ENCODE measurements around the gene HAVCR2.

DNA sequence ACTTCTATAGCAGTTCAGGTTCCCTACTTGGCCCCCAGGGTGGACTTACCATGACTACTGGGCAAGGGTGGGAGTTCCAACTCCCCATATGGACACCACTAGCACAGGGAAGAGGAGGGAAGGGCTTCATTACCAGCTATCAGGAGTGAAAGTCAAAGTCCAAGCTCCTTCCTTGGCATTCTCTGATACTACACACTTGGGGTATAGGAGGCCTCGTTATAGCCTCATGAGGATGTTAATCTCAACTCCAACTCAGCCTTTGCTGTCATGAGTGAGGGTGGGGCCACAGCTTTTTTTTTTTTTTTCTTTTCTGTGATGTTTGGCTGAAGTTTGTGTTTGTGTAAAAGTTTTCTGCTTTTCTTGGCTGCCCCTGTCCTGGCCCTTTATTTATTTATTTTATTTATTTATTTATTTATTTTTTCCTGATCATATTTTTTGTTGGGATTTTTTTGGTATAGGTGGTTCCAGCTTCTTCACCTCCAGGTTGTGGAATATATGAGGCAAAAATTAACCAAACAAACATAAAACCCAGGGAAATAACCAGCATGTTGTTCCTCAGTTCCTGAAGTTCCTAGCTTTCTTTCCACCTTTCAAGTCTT, 48.5 kb upstream of the HAVCR2 start:
- TF ChIP-seq, protein P1, sequence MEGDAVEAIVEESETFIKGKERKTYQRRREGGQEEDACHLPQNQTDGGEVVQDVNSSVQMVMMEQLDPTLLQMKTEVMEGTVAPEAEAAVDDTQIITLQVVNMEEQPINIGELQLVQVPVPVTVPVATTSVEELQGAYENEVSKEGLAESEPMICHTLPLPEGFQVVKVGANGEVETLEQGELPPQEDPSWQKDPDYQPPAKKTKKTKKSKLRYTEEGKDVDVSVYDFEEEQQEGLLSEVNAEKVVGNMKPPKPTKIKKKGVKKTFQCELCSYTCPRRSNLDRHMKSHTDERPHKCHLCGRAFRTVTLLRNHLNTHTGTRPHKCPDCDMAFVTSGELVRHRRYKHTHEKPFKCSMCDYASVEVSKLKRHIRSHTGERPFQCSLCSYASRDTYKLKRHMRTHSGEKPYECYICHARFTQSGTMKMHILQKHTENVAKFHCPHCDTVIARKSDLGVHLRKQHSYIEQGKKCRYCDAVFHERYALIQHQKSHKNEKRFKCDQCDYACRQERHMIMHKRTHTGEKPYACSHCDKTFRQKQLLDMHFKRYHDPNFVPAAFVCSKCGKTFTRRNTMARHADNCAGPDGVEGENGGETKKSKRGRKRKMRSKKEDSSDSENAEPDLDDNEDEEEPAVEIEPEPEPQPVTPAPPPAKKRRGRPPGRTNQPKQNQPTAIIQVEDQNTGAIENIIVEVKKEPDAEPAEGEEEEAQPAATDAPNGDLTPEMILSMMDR (IDR thresholded peaks at IDR 0.05) = no peak
- TF ChIP-seq POLR2AphosphoS5 (IDR thresholded peaks at IDR 0.05) (no peak), POLR2A (IDR thresholded peaks at IDR 0.05) (no peak)
